ENCODE data around the gene HLA-DQB1. TPM values are rescaled to one million over a fixed set of nuclear protein-coding genes. Genes with fewer than 3 reads are reported as not detected.

The HLA-DQB1 gene
- total and polyA plus RNA-seq, 2 donors: 336 to 458 TPM

DNA sequence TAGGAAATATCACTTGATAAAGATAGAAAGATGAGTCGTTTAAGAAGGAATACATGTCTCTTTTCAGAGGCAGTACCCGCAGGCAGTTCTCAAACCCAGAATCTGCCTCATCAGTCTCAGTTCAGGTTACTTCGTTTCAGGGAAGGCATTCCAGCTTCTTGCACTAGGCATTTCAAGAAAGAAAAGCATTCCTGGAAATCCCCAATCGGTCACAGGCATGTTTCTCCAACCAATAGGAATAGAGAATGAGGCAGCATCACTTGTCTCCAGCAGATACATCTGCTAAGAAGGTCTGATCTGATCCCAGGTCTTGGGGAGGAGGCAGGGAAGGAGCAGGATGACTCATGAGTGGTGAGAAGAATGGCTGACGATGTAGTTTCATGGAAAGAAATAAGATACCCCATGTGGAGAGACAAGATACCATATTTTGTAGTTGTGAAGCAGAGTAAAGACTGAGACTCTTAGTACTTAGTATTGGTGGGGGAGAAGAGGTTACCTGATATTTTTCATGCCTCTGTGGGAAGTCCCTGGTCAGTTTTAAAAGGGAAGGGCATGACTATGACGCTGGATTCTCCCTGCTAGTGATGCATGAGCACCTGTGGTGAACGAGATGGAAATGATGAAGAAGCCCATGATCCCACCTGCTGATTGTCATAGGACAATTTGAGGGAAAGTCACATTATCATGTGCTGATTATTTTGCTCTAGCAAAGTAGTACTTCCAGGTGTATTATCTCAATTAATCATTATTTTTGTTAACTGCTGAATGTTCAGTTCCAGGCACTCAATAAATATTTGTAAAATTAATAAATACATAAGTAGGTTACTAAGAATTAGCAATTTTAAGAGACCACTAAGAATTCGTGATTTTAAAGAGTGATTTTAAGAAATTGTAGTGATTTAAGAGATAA lies 56.5 kb downstream of the HLA-DQB1 start:
- Histone ChIP-seq H3K4me1 (ENCODE audit: control insufficient read depth in 2 of 2, insufficient read depth in 2 of 2, low read length in 2 of 2) (peaks cover 0 to 2% of the 10 kb centered on the region in 2 donors), H3K27ac (ENCODE audit: low read depth in 1 of 2, low read length in 1 of 2) (peak overlapping the region; percentile 78 to 86), H3K4me3 (ENCODE audit: low read length in 2 of 2) (no peak overlapping the region), H3K9me3 (ENCODE audit: control insufficient read depth in 2 of 2, insufficient read depth in 1 of 2, low read length in 1 of 2) (no peaks in the 10 kb centered on the region), H3K36me3 (ENCODE audit: control insufficient read depth in 2 of 2, insufficient read depth in 2 of 2, low read length in 1 of 2) (no peaks in the 10 kb centered on the region), H3K27me3 (ENCODE audit: control insufficient read depth in 2 of 2, insufficient read depth in 1 of 2, low read length in 1 of 2) (no peaks in the 10 kb centered on the region)
- peak; percentile 51 to 83 (median 63) for DNase-seq (ENCODE audit: low read depth in 6 of 9, low spot score in 9 of 9)
- WGBS: 24% methylated on average over 8 of the region's 8 CpGs

Other genes starting within 250 kb of the HLA-DQB1 start
- gene HLA-DRA, start 226.8 kb downstream of the HLA-DQB1 start, total RNA-seq: 1,598 TPM
- gene HLA-DRA, start 226.8 kb downstream of the HLA-DQB1 start, polyA plus RNA-seq: 1,667 TPM
- gene HLA-DRB5, start 136.4 kb downstream of the HLA-DQB1 start, total RNA-seq: 266 TPM
- 20.0 TPM for gene HLA-DRB5, start 136.4 kb downstream of the HLA-DQB1 start, polyA plus RNA-seq
- gene HLA-DRB1, start 76.8 kb downstream of the HLA-DQB1 start, total RNA-seq: 501 TPM
- 685 TPM for gene HLA-DRB1, start 76.8 kb downstream of the HLA-DQB1 start, polyA plus RNA-seq
- gene HLA-DQA1, start 29.3 kb downstream of the HLA-DQB1 start, total RNA-seq: 352 TPM
- 358 TPM for gene HLA-DQA1, start 29.3 kb downstream of the HLA-DQB1 start, polyA plus RNA-seq
- 45.0 TPM for gene HLA-DQA2, start 74.7 kb upstream of the HLA-DQB1 start, total RNA-seq
- gene HLA-DQA2, start 74.7 kb upstream of the HLA-DQB1 start, polyA plus RNA-seq: 3.7 TPM
- gene HLA-DQB2, start 96.9 kb upstream of the HLA-DQB1 start, total RNA-seq: 17.5 TPM
- 12.2 TPM for gene HLA-DQB2, start 96.9 kb upstream of the HLA-DQB1 start, polyA plus RNA-seq
- gene HLA-DOB, start 150.3 kb upstream of the HLA-DQB1 start, total RNA-seq: 18.8 TPM
- 40.1 TPM for gene HLA-DOB, start 150.3 kb upstream of the HLA-DQB1 start, polyA plus RNA-seq
- gene TAP2, start 172.1 kb upstream of the HLA-DQB1 start, total RNA-seq: 29.7 TPM
- gene TAP2, start 172.1 kb upstream of the HLA-DQB1 start, polyA plus RNA-seq: 39.8 TPM
- gene PSMB8, start 177.4 kb upstream of the HLA-DQB1 start, total RNA-seq: 162 TPM
- gene PSMB8, start 177.4 kb upstream of the HLA-DQB1 start, polyA plus RNA-seq: 177 TPM
- 107 TPM for gene TAP1, start 187.0 kb upstream of the HLA-DQB1 start, total RNA-seq
- gene TAP1, start 187.0 kb upstream of the HLA-DQB1 start, polyA plus RNA-seq: 155 TPM
- 159 TPM for gene PSMB9, start 187.5 kb upstream of the HLA-DQB1 start, total RNA-seq
- 143 TPM for gene PSMB9, start 187.5 kb upstream of the HLA-DQB1 start, polyA plus RNA-seq